Sigmoid colon (tissue), 7 donors: ENCODE results near the gene ADARB2. TPM values are rescaled to one million over a fixed set of nuclear protein-coding genes. Genes with fewer than 3 reads are reported as not detected.

Source experiments
- DNase-seq: peaks from one replicate; pipeline ENCODE4 v3.0.0-alpha.2; 2019
- H3K27ac ChIP-seq, 4 donors: fragments of 200-600 bp; sonication (generic); one replicate each; pipeline ENCODE4 v1.5.1; 2016 to 2019; ENCODE audit warnings: mild to moderate bottlenecking in 1 of 4
- H3K27me3 ChIP-seq, 3 donors: fragments of 200-600 bp; sonication (generic); one replicate each; pipeline ENCODE4 v1.5.1; 2019; ENCODE audit warnings: mild to moderate bottlenecking in 1 of 3
- H3K36me3 ChIP-seq, 4 donors: fragments of 200-600 bp; sonication (generic); one replicate each; pipeline ENCODE4 v1.5.1; 2016 to 2019
- H3K4me1 ChIP-seq, 4 donors: fragments of 200-600 bp; sonication (generic); one replicate each; pipeline ENCODE4 v1.5.1; 2017 to 2019
- H3K4me3 ChIP-seq, 4 donors: fragments of 200-600 bp; sonication (generic); one replicate each; pipeline ENCODE4 v1.5.1; 2017 to 2019; ENCODE audit warnings: mild to moderate bottlenecking in 2 of 4, moderate library complexity in 1 of 4
- H3K9me3 ChIP-seq, 4 donors: fragments of 200-600 bp in 3 of 4; sonication (generic) in 3 of 4; one replicate each; pipeline versions ENCODE4 v1.5.1 to v1.6.1; 2013 to 2019
- EP300 ChIP-seq, 4 donors: sonication (generic); formaldehyde crosslinking; IDR thresholded peaks; one replicate each; pipeline ENCODE4 v1.6.1; 2017; ENCODE audit warnings: antibody characterized with exemption in 4 of 4
- POLR2A ChIP-seq, 2 donors: fragments of 450-650 bp; IDR thresholded peaks; one replicate each; pipeline ENCODE4 v1.6.1; 2016; ENCODE audit warnings: antibody characterized with exemption in 2 of 2, mild to moderate bottlenecking in 2 of 2, moderate library complexity in 2 of 2
- POLR2AphosphoS5 ChIP-seq, 4 donors: sonication (generic); formaldehyde crosslinking; IDR thresholded peaks; one replicate each; pipeline ENCODE4 v1.6.1; 2017; ENCODE audit warnings: antibody characterized with exemption in 4 of 4
- WGBS, 2 donors: extraction: QIAGEN DNeasy Blood & Tissue Kit; methylation state at CpG; one replicate each; pipeline ENCODE4 v1.1.7; 2013; 5-methylcytosine and 5-hydroxymethylcytosine counted together
- intact Hi-C: fragments of 100-400 bp; cut with DNase I; formaldehyde crosslinking; loops from one replicate; pipeline ENCODE4 v1.15.1; 2023
- polyA plus RNA-seq, 3 donors: library from polyadenylated mRNA; stranded (reverse); fragments of 200-250 nt; gene quantifications; one replicate each; pipeline ENCODE4 v1.2.3, GENCODE V29; 2013
- total RNA-seq, 4 donors: library from RNA; depleted of rRNA; stranded (reverse); fragments of >200 nt; gene quantifications; one replicate each; pipeline ENCODE4 v1.1.0, GENCODE V29; 2016
- TF ChIP-seq, protein P1 (sequence below), 4 experiments: fragments of 450-650 bp in 3 of 4; fragments of 200-600 bp in 1 of 4; IDR thresholded peaks; one replicate each; pipeline ENCODE4 v1.5.1; 2016 to 2019; ENCODE audit warnings: antibody characterized with exemption in 4 of 4, mild to moderate bottlenecking in 3 of 4, moderate library complexity in 2 of 4
- donor health status: healthy with polysubstance abuse.
- donor health status: Bipolar disorder and iron deficiency.
- donor health status: healthy.

ADARB2 gene
- total and polyA plus RNA-seq, 7 donors, result 0.60 to 5.9 (median 3.5) TPM; not detected in 1

DNA sequence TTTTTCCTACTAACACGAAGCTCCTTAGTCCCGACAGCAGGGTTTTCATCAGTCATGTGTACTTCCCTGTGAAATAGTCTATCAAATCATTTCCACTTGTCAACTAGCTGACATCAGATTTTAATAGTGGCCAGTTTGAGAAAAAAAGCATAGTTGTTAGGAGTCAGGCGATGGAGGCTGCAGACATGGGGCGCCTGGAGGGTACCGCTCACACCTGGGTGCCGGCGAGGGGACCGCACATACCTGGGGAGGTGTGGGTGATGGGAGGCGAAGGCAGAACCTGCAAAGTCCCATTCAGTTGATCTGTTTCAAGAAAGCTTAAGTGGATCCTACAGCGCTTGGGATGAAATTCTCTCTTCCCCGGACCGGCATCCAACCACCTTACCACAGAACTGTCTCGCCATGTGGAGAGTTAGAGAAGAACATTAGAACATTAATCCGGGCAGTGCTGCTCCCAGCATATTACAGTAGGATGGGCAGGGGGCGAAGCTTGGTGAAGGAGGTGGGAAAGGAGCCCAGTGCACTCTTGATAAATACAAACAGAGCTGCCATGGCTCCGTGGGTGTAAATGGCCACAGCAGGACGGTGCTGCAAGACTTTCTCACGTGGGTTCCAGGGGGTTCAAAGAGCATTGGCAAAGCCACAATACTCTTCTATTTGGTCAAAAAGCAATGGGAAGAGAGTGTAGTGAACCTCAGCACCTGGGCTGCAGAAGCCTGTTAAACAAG is 24.2 kb downstream of the ADARB2 start:
- H3K4me1 ChIP-seq, result no peaks in the 10 kb centered on the region
- peaks cover 0 to 8% (median 0%) of the 10 kb centered on the region in 3 donors for H3K27me3 ChIP-seq
- intact Hi-C loops, result no loop called here
- H3K4me3 ChIP-seq, result no peak overlapping the region
- TF ChIP-seq, protein P1, sequence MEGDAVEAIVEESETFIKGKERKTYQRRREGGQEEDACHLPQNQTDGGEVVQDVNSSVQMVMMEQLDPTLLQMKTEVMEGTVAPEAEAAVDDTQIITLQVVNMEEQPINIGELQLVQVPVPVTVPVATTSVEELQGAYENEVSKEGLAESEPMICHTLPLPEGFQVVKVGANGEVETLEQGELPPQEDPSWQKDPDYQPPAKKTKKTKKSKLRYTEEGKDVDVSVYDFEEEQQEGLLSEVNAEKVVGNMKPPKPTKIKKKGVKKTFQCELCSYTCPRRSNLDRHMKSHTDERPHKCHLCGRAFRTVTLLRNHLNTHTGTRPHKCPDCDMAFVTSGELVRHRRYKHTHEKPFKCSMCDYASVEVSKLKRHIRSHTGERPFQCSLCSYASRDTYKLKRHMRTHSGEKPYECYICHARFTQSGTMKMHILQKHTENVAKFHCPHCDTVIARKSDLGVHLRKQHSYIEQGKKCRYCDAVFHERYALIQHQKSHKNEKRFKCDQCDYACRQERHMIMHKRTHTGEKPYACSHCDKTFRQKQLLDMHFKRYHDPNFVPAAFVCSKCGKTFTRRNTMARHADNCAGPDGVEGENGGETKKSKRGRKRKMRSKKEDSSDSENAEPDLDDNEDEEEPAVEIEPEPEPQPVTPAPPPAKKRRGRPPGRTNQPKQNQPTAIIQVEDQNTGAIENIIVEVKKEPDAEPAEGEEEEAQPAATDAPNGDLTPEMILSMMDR (IDR thresholded peaks at IDR 0.05), result no peak
- H3K9me3 ChIP-seq, result no peaks in the 10 kb centered on the region
- 89 to 90% methylated on average over 18 of the region's 18 CpGs for WGBS, 2 donors
- no peak for DNase-seq
- H3K36me3 ChIP-seq, result no peaks in the 10 kb centered on the region
- H3K27ac ChIP-seq, result no peak overlapping the region

- no peak for DNase-seq
- Histone ChIP-seq H3K27me3 (peaks cover 0 to 8% (median 0%) of the 10 kb centered on the region in 3 donors), H3K4me3 (no peak overlapping the region), H3K9me3 (no peaks in the 10 kb centered on the region), H3K36me3 (no peaks in the 10 kb centered on the region), H3K27ac (no peak overlapping the region), H3K4me1 (no peaks in the 10 kb centered on the region)
- intact Hi-C loops, result no loop called here
- no peak for TF ChIP-seq POLR2A (IDR thresholded peaks at IDR 0.05)
- TF ChIP-seq, protein P1 (IDR thresholded peaks at IDR 0.05), result no peak
- WGBS, 2 donors, result 64 to 81% methylated on average over 5 of the region's 7 CpGs
These were observed 25.0 kb downstream of the ADARB2 start for GRCh38 chr10:1712314-1712713.

DNA sequence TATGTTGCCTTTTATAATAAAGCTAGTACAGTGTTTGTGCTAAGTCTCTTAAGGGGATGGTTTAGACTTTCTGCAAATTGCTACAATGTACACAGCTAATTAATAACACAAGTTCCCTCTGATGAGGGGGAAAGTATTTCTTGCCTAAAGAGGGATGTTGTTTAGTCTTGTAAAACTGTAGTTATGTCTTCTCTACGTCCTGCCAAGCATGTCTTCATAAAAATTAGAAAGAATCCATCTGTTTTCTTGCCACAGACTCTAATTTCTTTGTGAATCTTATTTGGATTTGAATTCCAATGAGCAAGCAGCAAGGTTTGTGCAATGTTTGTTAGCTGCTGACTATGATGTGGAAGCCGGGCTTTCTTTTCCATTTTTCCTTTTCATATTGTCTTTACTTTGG is 28.2 kb downstream of the ADARB2 start:
- no peaks in the 10 kb centered on the region for H3K9me3 ChIP-seq
- WGBS, 2 donors, result 45 to 49% methylated on average over 2 of the region's 2 CpGs
- intact Hi-C loops, result no loop called here

DNA sequence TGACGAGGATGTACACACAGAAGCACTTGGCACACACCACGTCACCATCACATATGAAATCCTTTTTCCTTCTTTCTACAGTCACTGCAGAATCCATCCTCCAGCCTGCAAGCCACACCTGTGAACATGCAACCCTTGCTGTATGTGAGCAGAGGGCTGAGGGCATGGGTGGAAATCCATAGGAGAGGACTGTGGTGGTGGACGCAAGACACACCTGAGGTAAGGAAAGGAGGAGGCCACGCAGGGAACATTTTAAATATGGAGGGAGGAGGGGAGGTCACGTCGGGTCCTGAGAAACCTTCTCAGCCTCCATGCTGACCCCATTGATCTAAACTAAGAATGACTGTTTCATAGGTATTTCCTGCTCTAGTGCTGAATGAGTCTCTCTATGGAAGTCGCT is 28.6 kb downstream of the ADARB2 start:
- TF ChIP-seq POLR2AphosphoS5 (IDR thresholded peaks at IDR 0.05), result no peak
- TF ChIP-seq, protein P1 (IDR thresholded peaks at IDR 0.05), result no peak
- TF ChIP-seq EP300 (IDR thresholded peaks at IDR 0.05), result no peak
- TF ChIP-seq POLR2A (IDR thresholded peaks at IDR 0.05), result no peak
- H3K36me3 ChIP-seq, result no peaks in the 10 kb centered on the region
- no peak overlapping the region for H3K27ac ChIP-seq
- peaks cover 0 to 8% (median 0%) of the 10 kb centered on the region in 3 donors for H3K27me3 ChIP-seq
- WGBS, 2 donors, result 76 to 84% methylated on average over 7 of the region's 7 CpGs
- intact Hi-C loops, result no loop called here
- H3K4me3 ChIP-seq, result no peak overlapping the region
- no peaks in the 10 kb centered on the region for H3K4me1 ChIP-seq
- H3K9me3 ChIP-seq, result no peaks in the 10 kb centered on the region
- DNase-seq, result no peak

More for the DNA sequence above, 28.2 kb downstream of the ADARB2 start:
- TF ChIP-seq, protein P1 (IDR thresholded peaks at IDR 0.05), result no peak
- no peak for TF ChIP-seq EP300 (IDR thresholded peaks at IDR 0.05)
- TF ChIP-seq POLR2A (IDR thresholded peaks at IDR 0.05), result no peak
- no peak for TF ChIP-seq POLR2AphosphoS5 (IDR thresholded peaks at IDR 0.05)
- H3K27me3 ChIP-seq, result peaks cover 0 to 8% (median 0%) of the 10 kb centered on the region in 3 donors
- no peaks in the 10 kb centered on the region for H3K4me1 ChIP-seq
- no peak overlapping the region for H3K4me3 ChIP-seq
- no peak for DNase-seq
- H3K36me3 ChIP-seq, result no peaks in the 10 kb centered on the region
- H3K27ac ChIP-seq, result no peak overlapping the region

- no peak for DNase-seq
- TF ChIP-seq EP300 (IDR thresholded peaks at IDR 0.05) (no peak), POLR2A (IDR thresholded peaks at IDR 0.05) (no peak), POLR2AphosphoS5 (IDR thresholded peaks at IDR 0.05) (no peak)
- intact Hi-C loops, result no loop called here
- H3K27ac ChIP-seq, result no peak overlapping the region
- no peaks in the 10 kb centered on the region for H3K9me3 ChIP-seq
- no peaks in the 10 kb centered on the region for H3K36me3 ChIP-seq
- 24 to 45% methylated on average over 6 of the region's 6 CpGs for WGBS, 2 donors
- no peak overlapping the region for H3K4me3 ChIP-seq
- H3K27me3 ChIP-seq, result peaks cover 0 to 8% (median 0%) of the 10 kb centered on the region in 3 donors
- no peaks in the 10 kb centered on the region for H3K4me1 ChIP-seq
These were observed 30.6 kb downstream of the ADARB2 start for GRCh38 chr10:1706711-1707110.
